GM12801 (cell line): ENCODE measurements around the gene GFRA3.

Source experiments
- CTCF ChIP-seq: IDR thresholded peaks from one replicate; pipeline ENCODE4 v1.5.1; 2011; ENCODE audit warnings: control low read depth; ENCODE audit not compliant: insufficient read length; ENCODE audit errors: extremely low read depth

The GFRA3 gene

GRCh38 chr5:138246334-138246733 is 28.1 kb downstream of the GFRA3 start:
- no peak for TF ChIP-seq CTCF

- no peak for TF ChIP-seq CTCF
Observed at GRCh38 chr5:138245717-138246116, 28.7 kb downstream of the GFRA3 start.

- no peak for TF ChIP-seq CTCF
Observed at GRCh38 chr5:138243794-138244193, 30.6 kb downstream of the GFRA3 start.

- no peak for TF ChIP-seq CTCF
Observed at GRCh38 chr5:138241688-138242571, 32.5 kb downstream of the GFRA3 start.

GRCh38 chr5:138240650-138241385 is 33.6 kb downstream of the GFRA3 start:
- no peak for TF ChIP-seq CTCF

GRCh38 chr5:138238034-138238433 is 36.4 kb downstream of the GFRA3 start:
- TF ChIP-seq CTCF = no peak

- TF ChIP-seq CTCF = no peak
Observed at GRCh38 chr5:138234651-138235050, 39.8 kb downstream of the GFRA3 start.
